ENCODE data around the gene GOLT1A. TPM values are rescaled to one million over a fixed set of nuclear protein-coding genes. Genes with fewer than 3 reads are reported as not detected.

The GOLT1A gene
- total and polyA plus RNA-seq, 10 of the 15 experiments (the other 5 are each of a cell fraction or from before 2014, with no cell fraction given): 0.09 to 0.46 TPM; not detected in 8

DNA sequence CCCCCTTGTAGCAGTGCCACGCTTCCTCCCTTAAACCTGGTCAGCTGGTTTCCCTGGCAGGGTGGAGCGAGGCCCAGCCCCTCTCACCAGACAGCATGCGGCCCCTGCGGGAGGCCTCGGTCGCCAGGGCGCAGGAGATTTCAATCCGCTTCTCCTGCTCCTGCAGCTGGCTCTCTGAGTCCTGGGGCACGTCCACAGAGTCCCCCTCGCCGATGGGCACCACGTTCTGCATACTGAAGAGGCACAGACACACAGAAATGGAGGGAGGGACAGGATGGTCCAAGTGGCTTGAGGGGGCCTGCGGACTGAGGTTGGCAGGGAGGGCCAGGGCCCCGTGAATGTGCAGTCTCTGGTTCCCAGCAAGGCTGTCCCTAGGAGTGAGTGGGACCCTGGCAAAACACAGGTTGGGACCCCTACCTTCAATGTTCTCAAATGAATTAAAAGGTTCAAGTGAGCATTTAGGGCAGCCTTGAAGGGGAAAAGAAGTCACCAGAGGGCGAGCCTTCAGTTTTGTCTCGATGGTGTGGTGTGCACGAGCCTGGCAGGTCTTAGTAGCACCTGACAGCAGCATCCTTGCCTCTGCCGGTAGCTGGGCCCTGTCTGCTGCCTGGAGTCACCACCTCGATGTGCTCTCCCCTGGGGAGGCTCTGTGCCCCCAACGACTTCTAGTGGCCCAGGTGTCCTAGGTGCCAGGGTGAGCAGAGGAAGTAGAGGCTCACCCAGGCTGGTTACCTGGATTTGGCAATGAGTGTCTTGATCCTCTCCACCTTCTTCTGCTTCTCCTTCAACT is 14.4 kb upstream of the GOLT1A start:
- H3K9me3 ChIP-seq (replicated peaks; ENCODE audit: control insufficient read depth, insufficient read depth, low read length): no peaks in the 10 kb centered on the region
- CTCF ChIA-PET: interaction anchor here (0.6 to 1.4 kb wide), 3 partner anchors 12 to 136 kb away, joined by 4 to 6 read pairs (median 4); no protein-coding TSS in a partner anchor
- POLR2A ChIA-PET: no interaction called here
- H4K20me1 ChIP-seq (ENCODE audit: control insufficient read depth, insufficient read depth): no peaks in the 10 kb centered on the region
- WGBS (ENCODE audit: insufficient coverage, insufficient replicate concordance, low lambda C conversion rate, missing lambda C conversion rate): 15% methylated on average over 20 of the region's 20 CpGs
- no TSS peak for BruUV-seq (replicated peaks)
- no peak overlapping the region for H3K9ac ChIP-seq (ENCODE audit: control insufficient read depth, insufficient read depth, low read length)
- TF ChIP-seq PML (IDR thresholded peaks at IDR 0.05; ENCODE audit: low read length): no peak
- no peak for TF ChIP-seq TCF7 (IDR thresholded peaks at IDR 0.05; ENCODE audit: borderline replicate concordance)
- TF ChIP-seq NFYA (IDR thresholded peaks at IDR 0.05; ENCODE audit: borderline replicate concordance, low read depth, low read length): no peak
- TF ChIP-seq SMAD1 (IDR thresholded peaks at IDR 0.05; ENCODE audit: low read depth, partially characterized antibody): no peak
- TF ChIP-seq, protein P1, sequence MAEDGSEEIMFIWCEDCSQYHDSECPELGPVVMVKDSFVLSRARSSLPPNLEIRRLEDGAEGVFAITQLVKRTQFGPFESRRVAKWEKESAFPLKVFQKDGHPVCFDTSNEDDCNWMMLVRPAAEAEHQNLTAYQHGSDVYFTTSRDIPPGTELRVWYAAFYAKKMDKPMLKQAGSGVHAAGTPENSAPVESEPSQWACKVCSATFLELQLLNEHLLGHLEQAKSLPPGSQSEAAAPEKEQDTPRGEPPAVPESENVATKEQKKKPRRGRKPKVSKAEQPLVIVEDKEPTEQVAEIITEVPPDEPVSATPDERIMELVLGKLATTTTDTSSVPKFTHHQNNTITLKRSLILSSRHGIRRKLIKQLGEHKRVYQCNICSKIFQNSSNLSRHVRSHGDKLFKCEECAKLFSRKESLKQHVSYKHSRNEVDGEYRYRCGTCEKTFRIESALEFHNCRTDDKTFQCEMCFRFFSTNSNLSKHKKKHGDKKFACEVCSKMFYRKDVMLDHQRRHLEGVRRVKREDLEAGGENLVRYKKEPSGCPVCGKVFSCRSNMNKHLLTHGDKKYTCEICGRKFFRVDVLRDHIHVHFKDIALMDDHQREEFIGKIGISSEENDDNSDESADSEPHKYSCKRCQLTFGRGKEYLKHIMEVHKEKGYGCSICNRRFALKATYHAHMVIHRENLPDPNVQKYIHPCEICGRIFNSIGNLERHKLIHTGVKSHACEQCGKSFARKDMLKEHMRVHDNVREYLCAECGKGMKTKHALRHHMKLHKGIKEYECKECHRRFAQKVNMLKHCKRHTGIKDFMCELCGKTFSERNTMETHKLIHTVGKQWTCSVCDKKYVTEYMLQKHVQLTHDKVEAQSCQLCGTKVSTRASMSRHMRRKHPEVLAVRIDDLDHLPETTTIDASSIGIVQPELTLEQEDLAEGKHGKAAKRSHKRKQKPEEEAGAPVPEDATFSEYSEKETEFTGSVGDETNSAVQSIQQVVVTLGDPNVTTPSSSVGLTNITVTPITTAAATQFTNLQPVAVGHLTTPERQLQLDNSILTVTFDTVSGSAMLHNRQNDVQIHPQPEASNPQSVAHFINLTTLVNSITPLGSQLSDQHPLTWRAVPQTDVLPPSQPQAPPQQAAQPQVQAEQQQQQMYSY (CRISPR knock-in tag; IDR thresholded peaks at IDR 0.05): no peak
- no peak for TF ChIP-seq RUNX3 (IDR thresholded peaks at IDR 0.05; ENCODE audit: low read length)
- TF ChIP-seq ETV6 (conservative IDR thresholded peaks at IDR 0.05 in 1 of 2, IDR thresholded peaks at IDR 0.05 in 1 of 2; ENCODE audit: borderline replicate concordance in 1 of 2, low read depth in 1 of 2): no peak
- no peak for TF ChIP-seq ZNF217 (IDR thresholded peaks at IDR 0.05)
- no peak for TF ChIP-seq SP1 (IDR thresholded peaks at IDR 0.05; ENCODE audit: low read depth, low read length)
- TF ChIP-seq SPI1 (IDR thresholded peaks at IDR 0.05; ENCODE audit: borderline replicate concordance, insufficient read depth, low read depth, low read length): no peak
- TF ChIP-seq FOXM1 (IDR thresholded peaks at IDR 0.05; ENCODE audit: low read depth, low read length): no peak
- TF ChIP-seq JUND (IDR thresholded peaks at IDR 0.05; ENCODE audit: low read depth, low read length): no peak
- no peak for TF ChIP-seq TARDBP (IDR thresholded peaks at IDR 0.05; ENCODE audit: borderline replicate concordance)
- intact Hi-C loops (cut with micrococcal nuclease; ENCODE audit: unreplicated experiment) (no loop called here), in situ Hi-C loops (cut with MboI) (no loop called here)
- SMC1A ChIA-PET (ENCODE audit: uncharacterized antibody, unreplicated experiment): interaction anchor here (1.0 kb wide), 1 partner anchor 65 kb away, joined by 3 read pairs; no protein-coding TSS in a partner anchor
- no peak for ATAC-seq
- no peaks in the 10 kb centered on the region for H3K36me3 ChIP-seq (ENCODE audit: control insufficient read depth in 2 of 2, insufficient read depth in 2 of 2, low read length in 1 of 2)
- H3K4me2 ChIP-seq (ENCODE audit: control insufficient read depth, insufficient read depth): no peak overlapping the region
- no peak overlapping the region for H3K4me3 ChIP-seq
- no peaks in the 10 kb centered on the region for H3K4me1 ChIP-seq (ENCODE audit: control insufficient read depth, insufficient read depth, low read length)
- no peak for FAIRE-seq
- DNase-seq (ENCODE audit: low read depth, low spot score): no peak
- H3K27me3 ChIP-seq (replicated peaks in 1 of 2; ENCODE audit: control insufficient read depth in 2 of 2, insufficient read depth in 2 of 2, low read length in 1 of 2): peaks cover 2% of the 10 kb centered on the region in 2 experiments; a peak in 3 of 4 replicates
- RAD21 ChIA-PET (ENCODE audit: unreplicated experiment): no interaction called here
- no peak overlapping the region for H2AFZ ChIP-seq (ENCODE audit: control insufficient read depth, low read depth, low read length)
- no peak overlapping the region for H3K27ac ChIP-seq (ENCODE audit: control insufficient read depth, insufficient read depth)
- H3K79me2 ChIP-seq (ENCODE audit: control insufficient read depth, insufficient read depth, low read length): no peaks in the 10 kb centered on the region
